Activated T-cell treated with anti-CD3 and anti-CD28 coated beads, Interleukin-2, amount 50 U/mL, for 24 hours (primary cell): Measurements from ENCODE around the gene TMEM131L.
"Not testable (repeated sequence)": the region's sequence is repeated elsewhere in the genome, so short reads cannot be mapped to it uniquely, and the experiment has no call there.

Experiments used
- DNase-seq: peaks from one replicate; pipeline ENCODE4 v3.0.0-alpha.2; 2020
- H3K27ac Mint-ChIP-seq: 2 replicates; pipeline ENCODE4 v1.8.0; 2020; ENCODE audit warnings: mild to moderate bottlenecking, mixed read lengths
- H3K27me3 Mint-ChIP-seq: 2 replicates; pipeline ENCODE4 v1.8.0; 2020; ENCODE audit warnings: mixed read lengths
- H3K36me3 Mint-ChIP-seq: 2 replicates; pipeline ENCODE4 v1.8.0; 2020; ENCODE audit warnings: low read depth, mixed read lengths
- H3K4me1 Mint-ChIP-seq: 2 replicates; pipeline ENCODE4 v1.8.0; 2020; ENCODE audit warnings: low read depth, mixed read lengths
- H3K4me3 Mint-ChIP-seq: 2 replicates; pipeline ENCODE4 v1.8.0; 2020; ENCODE audit warnings: mild to moderate bottlenecking, moderate library complexity, mixed read lengths
- H3K9me3 Mint-ChIP-seq: 2 replicates; pipeline ENCODE4 v1.8.0; 2020; ENCODE audit warnings: mixed read lengths

Gene TMEM131L

GRCh38 chr4:153564630-153565525 lies 98.7 kb downstream of the TMEM131L start:
- Mint-ChIP-seq H3K36me3 (peaks cover 88% of the 10 kb centered on the region), H3K4me3 (no peak overlapping the region), H3K9me3 (peaks cover 12% of the 10 kb centered on the region), H3K4me1 (peaks cover 69% of the 10 kb centered on the region), H3K27ac (peak overlapping the region; percentile 3), H3K27me3 (no peaks in the 10 kb centered on the region)
- DNase-seq, result no peak

- no peak overlapping the region for H3K4me3 Mint-ChIP-seq
- peaks cover 69% of the 10 kb centered on the region for H3K4me1 Mint-ChIP-seq
- no peak for DNase-seq
- H3K27me3 Mint-ChIP-seq, result no peaks in the 10 kb centered on the region
- H3K9me3 Mint-ChIP-seq, result no peaks in the 10 kb centered on the region
- peaks cover 87% of the 10 kb centered on the region for H3K36me3 Mint-ChIP-seq
- peak overlapping the region; percentile 71 for H3K27ac Mint-ChIP-seq
These were observed 100.5 kb downstream of the TMEM131L start for GRCh38 chr4:153566631-153567150.

GRCh38 chr4:153567660-153568059 lies 101.5 kb downstream of the TMEM131L start:
- not testable (repeated sequence) for H3K27me3 Mint-ChIP-seq, H3K4me3 Mint-ChIP-seq, H3K9me3 Mint-ChIP-seq, DNase-seq
- Mint-ChIP-seq H3K36me3 (peaks cover 88% of the 10 kb centered on the region), H3K27ac (peak overlapping the region; percentile 55), H3K4me1 (peaks cover 72% of the 10 kb centered on the region)

GRCh38 chr4:153570228-153570973 lies 104.2 kb downstream of the TMEM131L start:
- no peaks in the 10 kb centered on the region for H3K9me3 Mint-ChIP-seq
- H3K27ac Mint-ChIP-seq, result peak overlapping the region; percentile 45
- no peak overlapping the region for H3K4me3 Mint-ChIP-seq
- H3K27me3 Mint-ChIP-seq, result no peaks in the 10 kb centered on the region
- peaks cover 82% of the 10 kb centered on the region for H3K4me1 Mint-ChIP-seq
- no peak for DNase-seq
- H3K36me3 Mint-ChIP-seq, result peaks cover 76% of the 10 kb centered on the region

GRCh38 chr4:153571006-153571545 lies 104.9 kb downstream of the TMEM131L start:
- Mint-ChIP-seq H3K9me3 (no peaks in the 10 kb centered on the region), H3K4me1 (peaks cover 86% of the 10 kb centered on the region), H3K27ac (peak overlapping the region; percentile 45), H3K27me3 (no peaks in the 10 kb centered on the region), H3K4me3 (no peak overlapping the region), H3K36me3 (peaks cover 73% of the 10 kb centered on the region)
- DNase-seq, result no peak

- Mint-ChIP-seq H3K4me1 (peaks cover 84% of the 10 kb centered on the region), H3K27ac (peak overlapping the region; percentile 89), H3K27me3 (no peaks in the 10 kb centered on the region), H3K4me3 (no peak overlapping the region), H3K9me3 (no peaks in the 10 kb centered on the region), H3K36me3 (peaks cover 63% of the 10 kb centered on the region)
- DNase-seq, result no peak
These were observed 106.4 kb downstream of the TMEM131L start for GRCh38 chr4:153572609-153573008.

- Mint-ChIP-seq H3K27me3 (no peaks in the 10 kb centered on the region), H3K36me3 (peaks cover 62% of the 10 kb centered on the region), H3K9me3 (no peaks in the 10 kb centered on the region), H3K4me1 (peaks cover 82% of the 10 kb centered on the region), H3K27ac (peak overlapping the region; percentile 89), H3K4me3 (no peak overlapping the region)
- no peak for DNase-seq
These were observed 107.1 kb downstream of the TMEM131L start for GRCh38 chr4:153573221-153573620.

- DNase-seq, result peak; percentile 59
- Mint-ChIP-seq H3K9me3 (no peaks in the 10 kb centered on the region), H3K27ac (peak overlapping the region; percentile 89), H3K4me1 (peaks cover 73% of the 10 kb centered on the region), H3K4me3 (no peak overlapping the region), H3K36me3 (peaks cover 53% of the 10 kb centered on the region), H3K27me3 (no peaks in the 10 kb centered on the region)
These were observed 108.0 kb downstream of the TMEM131L start for GRCh38 chr4:153573881-153574802.

- Mint-ChIP-seq H3K36me3 (peaks cover 53% of the 10 kb centered on the region), H3K4me3 (no peak overlapping the region), H3K27me3 (no peaks in the 10 kb centered on the region), H3K9me3 (no peaks in the 10 kb centered on the region), H3K27ac (peak overlapping the region; percentile 75), H3K4me1 (peaks cover 59% of the 10 kb centered on the region)
- DNase-seq, result no peak
These were observed 110.2 kb downstream of the TMEM131L start for GRCh38 chr4:153576443-153576774.

GRCh38 chr4:153577053-153577452 lies 110.9 kb downstream of the TMEM131L start:
- H3K9me3 Mint-ChIP-seq, result no peaks in the 10 kb centered on the region
- peaks cover 52% of the 10 kb centered on the region for H3K36me3 Mint-ChIP-seq
- H3K4me1 Mint-ChIP-seq, result peaks cover 57% of the 10 kb centered on the region
- peak overlapping the region; percentile 26 for H3K27ac Mint-ChIP-seq
- no peak for DNase-seq
- H3K27me3 Mint-ChIP-seq, result no peaks in the 10 kb centered on the region
- no peak overlapping the region for H3K4me3 Mint-ChIP-seq

GRCh38 chr4:153579410-153579809 lies 113.2 kb downstream of the TMEM131L start:
- Mint-ChIP-seq H3K36me3 (peaks cover 61% of the 10 kb centered on the region), H3K27me3 (no peaks in the 10 kb centered on the region), H3K9me3 (no peaks in the 10 kb centered on the region), H3K27ac (peak overlapping the region; percentile 57), H3K4me3 (no peak overlapping the region), H3K4me1 (peaks cover 54% of the 10 kb centered on the region)
- no peak for DNase-seq

GRCh38 chr4:153579872-153580271 lies 113.7 kb downstream of the TMEM131L start:
- Mint-ChIP-seq H3K4me1 (peaks cover 53% of the 10 kb centered on the region), H3K27ac (peak overlapping the region; percentile 57), H3K9me3 (no peaks in the 10 kb centered on the region), H3K4me3 (no peak overlapping the region), H3K27me3 (no peaks in the 10 kb centered on the region), H3K36me3 (peaks cover 64% of the 10 kb centered on the region)
- DNase-seq, result no peak

- Mint-ChIP-seq H3K4me1 (peaks cover 39% of the 10 kb centered on the region), H3K27me3 (no peaks in the 10 kb centered on the region), H3K27ac (peak overlapping the region; percentile 71), H3K4me3 (no peak overlapping the region), H3K36me3 (peaks cover 78% of the 10 kb centered on the region), H3K9me3 (no peaks in the 10 kb centered on the region)
- DNase-seq, result no peak
These were observed 117.0 kb downstream of the TMEM131L start for GRCh38 chr4:153582954-153583702.
